Measurements from ENCODE around the gene BUB1B. TPM values are rescaled to one million over a fixed set of nuclear protein-coding genes. Genes with fewer than 3 reads are reported as not detected.

BUB1B gene
- total RNA-seq, 1 donor from 2014 or later = 1.7 TPM

DNA sequence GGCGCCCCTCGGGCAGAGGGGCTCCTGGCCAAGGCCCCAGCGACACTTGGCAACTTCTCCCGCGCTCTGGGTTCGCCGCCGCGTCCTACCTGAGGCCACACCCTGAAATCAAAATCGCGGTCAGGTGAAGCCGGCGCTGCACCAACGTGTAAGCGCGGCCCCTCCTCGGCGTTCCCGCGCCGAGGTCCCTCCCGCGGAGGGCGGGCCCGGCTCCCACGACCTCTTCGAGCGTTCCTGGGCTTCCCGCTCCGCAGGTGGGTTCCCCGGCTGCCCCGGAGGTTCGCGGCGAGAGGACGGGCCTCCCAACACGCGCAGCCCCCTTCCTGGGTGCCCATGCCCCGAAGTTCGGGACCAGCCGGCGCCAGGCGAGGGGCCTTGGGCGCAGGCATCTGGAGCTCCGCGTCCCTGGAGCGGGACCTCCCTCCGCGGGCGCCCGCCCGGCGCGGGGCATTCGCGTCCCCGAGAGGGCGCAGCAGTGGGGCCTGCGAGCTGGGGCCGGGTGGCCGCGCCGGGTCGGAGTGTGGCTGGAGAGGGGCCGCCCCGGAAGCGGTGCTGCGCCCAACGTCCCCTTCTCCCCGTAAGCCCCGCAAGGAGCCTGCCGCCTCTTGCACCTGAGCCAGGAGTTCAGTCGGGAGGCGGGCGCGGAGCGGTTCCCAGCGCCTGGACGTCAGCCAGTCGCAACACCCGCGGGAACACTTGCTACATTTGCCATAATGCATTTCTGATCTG is 91.7 kb downstream of the BUB1B start:
- no peak for DNase-seq (ENCODE audit: low spot score)

DNA sequence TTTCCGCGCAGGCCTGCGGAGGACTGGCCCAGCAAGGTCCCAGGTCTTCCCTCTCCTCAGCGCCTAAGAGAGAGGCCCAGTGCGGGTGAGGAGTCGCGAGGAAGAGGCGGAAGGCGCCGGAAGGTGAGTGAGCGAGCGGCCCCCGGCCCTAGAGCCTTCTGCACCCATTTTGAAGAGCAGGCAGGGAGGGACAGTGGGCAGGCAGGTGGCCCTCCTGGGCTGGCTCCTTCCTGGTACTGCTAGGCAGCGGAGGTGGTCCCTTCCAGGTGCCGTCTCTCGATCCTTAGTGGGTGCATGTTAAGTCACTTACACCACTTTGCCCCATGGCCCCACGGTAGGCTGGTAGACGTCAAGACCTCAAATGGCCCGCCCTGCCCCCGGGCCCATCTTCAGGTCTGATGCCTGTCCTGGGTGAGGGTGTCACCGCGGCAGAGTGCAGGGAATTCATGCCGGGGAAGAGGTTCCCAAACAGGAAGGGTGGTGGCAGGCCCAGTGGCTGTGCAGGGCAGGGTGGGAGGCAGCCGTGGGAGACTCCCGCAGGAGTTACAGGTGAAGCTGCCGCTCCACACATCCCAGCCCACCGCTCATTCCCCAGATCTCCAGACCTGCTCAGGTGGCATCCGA is 92.4 kb downstream of the BUB1B start:
- DNase-seq (ENCODE audit: low spot score) = no peak

DNA sequence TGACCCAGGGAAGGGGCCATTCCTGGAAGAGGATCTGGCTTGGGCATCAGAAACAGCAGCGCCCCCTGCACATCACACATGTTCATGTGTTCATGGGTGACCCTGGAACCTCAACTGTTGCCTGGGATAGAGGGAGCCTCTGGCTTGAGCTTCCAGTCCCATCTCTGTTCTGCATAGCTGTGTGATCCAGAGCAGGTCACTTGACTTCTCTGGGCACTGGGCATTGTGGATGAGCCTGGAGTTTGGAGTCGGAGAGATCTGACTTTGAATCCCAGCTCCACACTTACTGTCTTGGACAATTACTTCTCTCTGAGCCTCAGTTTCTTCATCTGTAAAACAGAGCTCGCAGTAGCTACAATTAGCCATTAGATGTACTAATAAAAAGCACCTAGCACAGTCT is 93.6 kb downstream of the BUB1B start:
- DNase-seq (ENCODE audit: low spot score) = no peak

DNA sequence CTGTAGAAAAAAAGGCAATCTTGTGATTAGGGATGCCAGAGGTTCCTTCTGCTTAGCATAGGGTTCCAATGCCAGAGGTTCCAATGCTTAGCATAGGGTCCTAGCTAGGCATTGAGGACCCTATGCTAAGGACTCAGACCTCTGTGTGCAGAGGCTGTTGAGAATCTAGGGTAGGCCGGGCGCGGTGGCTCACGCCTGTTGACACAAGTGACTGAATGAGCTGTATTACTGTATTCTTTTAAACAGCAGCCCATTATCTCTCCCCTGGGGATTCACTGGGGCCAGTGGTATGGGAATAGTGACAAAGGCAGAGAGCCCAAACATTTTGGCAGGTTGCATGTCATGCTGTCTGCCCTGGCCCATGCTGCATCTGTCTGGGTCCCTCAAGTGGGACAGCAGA is 94.2 kb downstream of the BUB1B start:
- no peak for DNase-seq (ENCODE audit: low spot score)

DNA sequence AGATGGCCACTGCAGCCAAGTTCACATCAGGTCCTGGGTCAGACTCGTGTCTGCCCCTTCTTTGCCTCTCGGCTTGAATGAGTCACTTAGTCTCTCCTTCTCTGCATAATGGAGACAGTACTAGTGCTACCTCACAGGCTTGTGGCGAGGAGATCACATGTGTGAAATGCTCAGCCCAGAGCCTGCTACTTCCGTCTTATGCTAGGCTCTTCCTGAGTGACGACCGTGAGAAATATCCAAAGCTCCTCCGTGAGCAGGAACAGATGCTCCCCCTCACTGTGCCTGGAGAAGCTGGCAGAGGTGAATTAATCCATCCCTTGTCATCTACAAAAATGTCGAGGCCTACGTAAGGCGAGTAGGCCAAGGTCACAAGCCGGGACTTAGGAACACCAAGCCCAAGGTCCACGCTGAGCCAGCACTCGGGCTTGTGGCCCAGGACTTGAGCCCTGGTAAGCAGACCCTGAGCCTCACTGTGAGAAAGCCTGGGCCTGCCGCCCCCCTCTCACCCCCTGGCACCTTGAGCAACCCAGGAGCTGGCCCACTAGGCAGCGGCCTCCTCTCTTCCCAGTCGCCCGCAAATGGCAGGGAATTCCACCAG is 95.9 kb downstream of the BUB1B start:
- no peak for DNase-seq (ENCODE audit: low spot score)

DNA sequence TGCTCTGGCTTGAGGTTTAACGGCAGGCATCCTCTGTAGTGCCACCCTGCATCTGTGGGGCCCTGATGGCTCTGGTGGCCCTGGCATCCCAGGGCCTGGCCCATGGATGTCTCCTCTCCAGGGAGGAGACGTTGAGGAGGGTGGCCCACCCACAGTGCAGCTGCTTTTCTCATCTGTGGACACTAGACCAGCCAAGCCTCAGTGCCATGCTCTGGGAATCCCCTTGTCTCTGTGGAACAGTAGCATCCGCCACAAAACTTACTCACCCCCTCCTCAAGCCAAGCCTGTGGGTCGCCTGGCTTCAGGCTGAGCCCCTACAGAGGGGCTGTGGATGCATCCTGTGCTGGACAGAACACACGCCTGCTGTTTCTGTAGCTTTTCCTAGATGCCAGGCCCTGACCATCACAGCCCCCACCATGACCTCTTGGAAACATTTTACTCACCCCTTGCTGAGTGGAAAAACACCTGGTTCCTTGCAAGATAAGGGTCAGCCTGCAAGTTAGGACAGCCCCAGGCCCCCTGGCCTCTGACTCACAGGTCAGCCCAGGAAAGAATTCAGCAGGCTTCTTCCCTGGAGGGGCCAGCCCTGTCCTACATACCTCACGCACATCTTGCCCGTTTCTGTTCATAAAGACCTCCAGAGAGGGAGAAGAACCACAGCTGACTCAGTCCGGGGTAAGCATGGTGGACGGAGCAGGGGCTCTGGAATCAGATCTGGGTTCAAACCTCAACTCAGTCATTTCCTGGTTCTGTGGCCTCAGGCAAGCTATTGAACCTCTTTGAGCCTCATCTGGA is 97.0 kb downstream of the BUB1B start:
- DNase-seq (ENCODE audit: low spot score) = no peak

DNA sequence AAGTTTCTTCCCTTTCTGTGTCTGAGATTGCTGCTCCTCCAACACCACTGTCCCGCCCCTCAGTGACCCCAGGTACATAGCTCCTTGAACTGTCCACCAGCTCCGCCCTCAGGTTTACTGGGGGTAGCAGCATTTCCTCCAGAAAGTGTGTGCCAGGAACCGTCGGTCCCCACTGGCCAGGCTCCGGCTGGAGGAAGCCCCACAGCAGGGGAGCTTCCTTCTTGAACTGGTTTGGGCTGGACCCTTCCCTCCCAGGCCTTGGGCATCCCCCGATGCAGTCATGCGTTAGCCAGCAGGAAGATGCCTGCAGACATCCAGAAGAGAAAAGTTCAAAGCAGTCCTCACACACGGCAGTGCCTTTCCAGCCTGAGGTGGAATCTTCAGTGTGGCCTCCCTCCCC is 97.7 kb downstream of the BUB1B start:
- DNase-seq (ENCODE audit: low spot score) = no peak

DNA sequence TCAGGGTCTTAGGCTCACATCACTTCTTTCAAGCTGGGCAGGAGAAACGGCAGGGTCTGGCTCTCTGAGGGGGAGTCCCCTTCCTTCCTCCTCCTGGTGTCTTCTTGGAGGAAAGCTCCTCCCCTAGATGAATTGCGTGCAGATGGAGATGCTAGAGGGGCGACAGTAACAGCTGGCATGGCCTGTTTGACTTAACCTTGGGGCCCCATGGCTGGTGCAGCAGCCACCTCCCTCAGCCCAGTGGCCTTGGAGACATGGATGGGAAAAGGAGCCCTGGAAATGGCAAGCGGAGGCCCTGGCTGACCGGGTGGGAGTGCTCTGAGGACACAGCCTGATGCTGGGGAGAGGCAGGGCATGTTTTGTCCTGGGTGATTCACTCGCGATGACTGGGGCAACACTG is 98.2 kb downstream of the BUB1B start:
- no peak for DNase-seq (ENCODE audit: low spot score)

DNA sequence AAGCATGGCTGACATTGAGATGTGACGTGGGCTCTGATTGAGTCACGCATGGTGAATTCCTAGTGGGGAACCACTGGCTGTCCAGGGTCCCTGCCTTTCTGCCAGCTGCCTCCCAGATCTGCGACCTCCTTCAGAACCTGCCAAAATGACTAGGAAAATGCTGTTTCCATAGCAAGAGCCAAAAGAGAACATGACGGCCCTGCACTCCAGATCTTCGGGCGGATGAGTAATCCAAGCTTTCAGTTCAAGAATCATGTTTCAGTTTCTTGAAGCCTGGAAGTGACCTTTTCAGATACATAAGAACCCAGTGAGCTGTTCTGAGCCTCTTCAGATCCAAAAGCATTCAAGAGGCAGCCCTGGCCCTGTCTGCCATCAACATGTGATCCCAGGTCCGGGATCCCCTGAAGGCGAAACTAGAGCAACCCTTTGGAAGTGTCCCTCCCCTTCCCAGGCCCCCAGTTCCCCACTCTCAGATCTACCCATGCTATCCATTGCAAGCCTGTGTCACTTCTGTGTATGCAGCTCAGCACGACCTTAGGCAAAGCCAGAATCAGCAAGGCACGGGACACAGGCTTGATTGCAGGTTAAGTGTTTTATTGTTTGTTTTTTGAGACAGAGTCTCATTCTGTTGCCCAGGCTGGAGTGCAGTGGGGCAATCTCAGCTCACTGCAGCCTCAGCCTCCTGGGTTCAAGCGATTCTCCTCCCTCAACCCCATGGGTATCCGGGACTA is 102.3 kb downstream of the BUB1B start:
- no peak for DNase-seq (ENCODE audit: low spot score)

DNA sequence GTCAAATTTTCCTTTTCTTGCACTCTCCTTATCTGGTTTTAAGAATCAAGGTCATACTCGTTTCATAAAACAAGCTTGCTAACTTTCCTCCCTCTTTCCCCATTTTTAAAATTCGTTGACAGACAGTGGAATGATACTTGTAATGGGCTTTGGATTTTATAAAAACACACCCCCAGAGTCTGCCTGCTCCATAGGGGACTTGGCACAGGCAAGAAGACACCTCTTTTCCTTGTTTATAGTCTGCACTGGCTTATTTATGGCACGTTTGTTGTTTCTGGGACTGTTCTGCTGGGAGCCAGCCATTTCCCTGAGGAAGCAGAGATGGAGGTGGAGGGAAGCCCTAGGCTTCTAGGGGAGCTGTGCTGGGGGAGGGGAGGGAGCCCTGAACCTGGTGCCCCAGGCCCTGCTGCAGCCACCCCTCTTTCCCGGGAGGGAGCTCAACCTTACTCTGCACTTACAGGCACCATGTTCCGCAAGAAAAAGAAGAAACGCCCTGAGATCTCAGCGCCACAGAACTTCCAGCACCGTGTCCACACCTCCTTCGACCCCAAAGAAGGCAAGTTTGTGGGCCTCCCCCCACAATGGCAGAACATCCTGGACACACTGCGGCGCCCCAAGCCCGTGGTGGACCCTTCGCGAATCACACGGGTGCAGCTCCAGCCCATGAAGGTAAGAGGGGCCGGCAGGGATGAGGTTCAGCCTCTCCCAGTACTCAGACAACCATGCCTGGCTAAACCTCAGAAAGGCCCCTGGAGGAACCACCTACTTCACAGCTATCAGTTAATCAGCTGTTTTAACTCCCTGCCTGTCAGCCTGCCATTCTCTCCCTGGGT is 103.7 kb downstream of the BUB1B start:
- DNase-seq (ENCODE audit: low spot score) = no peak

DNA sequence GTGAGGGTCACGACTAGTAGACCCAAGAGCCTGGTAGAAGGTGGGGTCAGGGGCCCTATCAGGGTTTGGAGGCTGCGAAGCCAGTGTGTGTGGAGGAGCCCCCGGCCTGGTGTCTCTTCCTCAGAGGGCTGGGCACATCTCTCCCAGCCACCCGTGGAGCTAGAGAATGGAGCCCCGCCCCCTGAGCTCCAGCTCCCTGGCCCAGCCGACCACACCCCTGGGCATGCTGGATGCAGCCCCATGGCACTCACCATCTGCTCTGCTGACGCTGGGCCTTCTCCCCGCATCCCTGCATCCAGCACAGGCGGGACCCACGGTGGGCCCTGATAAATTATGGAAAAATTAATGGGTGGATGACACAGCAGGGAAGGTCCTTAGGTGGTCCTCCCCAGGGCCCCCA is 104.5 kb downstream of the BUB1B start:
- DNase-seq (ENCODE audit: low spot score) = no peak

DNA sequence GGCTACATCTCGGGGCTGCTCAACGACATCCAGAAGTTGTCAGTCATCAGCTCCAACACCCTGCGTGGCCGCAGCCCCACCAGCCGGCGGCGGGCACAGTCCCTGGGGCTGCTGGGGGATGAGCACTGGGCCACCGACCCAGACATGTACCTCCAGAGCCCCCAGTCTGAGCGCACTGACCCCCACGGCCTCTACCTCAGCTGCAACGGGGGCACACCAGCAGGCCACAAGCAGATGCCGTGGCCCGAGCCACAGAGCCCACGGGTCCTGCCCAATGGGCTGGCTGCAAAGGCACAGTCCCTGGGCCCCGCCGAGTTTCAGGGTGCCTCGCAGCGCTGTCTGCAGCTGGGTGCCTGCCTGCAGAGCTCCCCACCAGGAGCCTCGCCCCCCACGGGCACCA is 105.0 kb downstream of the BUB1B start:
- DNase-seq (ENCODE audit: low spot score) = no peak

DNA sequence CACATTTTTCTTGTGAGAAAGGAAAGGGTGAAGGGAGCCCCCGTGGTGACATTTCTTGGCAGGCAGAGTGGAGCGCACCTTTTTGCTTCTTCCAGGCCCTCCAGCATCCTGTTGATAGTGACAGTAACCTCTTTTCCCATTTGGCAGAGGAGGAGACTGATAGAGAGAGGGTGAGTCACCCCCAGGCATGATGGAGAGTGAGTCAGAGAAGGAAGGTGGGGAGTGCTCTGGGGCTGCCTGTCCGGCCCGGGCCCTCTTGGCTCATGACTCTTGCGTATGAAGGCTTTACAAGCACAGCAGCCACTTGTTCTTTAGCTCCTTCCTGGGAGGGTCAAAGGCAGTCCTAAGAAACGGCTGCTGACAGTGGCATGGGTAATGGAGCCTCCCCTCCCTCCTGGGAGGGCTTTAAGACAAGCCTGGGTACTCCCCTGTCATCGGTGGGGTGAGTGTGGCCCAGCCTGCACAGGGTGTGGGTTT is 106.0 kb downstream of the BUB1B start:
- DNase-seq (ENCODE audit: low spot score) = peak; percentile 92

DNA sequence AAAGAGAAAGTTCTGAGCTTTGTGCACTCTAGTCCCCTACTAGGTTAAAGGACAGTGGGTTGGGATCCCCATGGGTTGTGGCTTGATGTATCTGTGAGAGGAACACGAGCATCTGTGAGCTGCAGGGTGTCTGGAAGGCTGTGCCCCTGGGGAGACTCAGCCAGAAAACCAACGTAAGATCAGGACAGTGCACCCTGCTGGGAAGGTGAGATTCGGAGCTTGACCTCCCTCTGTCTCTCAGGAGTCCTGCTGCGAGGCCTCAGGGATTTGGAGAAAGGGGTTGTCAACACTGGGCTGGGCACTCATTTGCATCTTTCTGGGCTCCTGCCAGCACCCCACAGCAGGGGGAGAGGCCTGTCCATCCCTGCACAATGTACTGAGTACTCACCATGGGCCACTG is 106.8 kb downstream of the BUB1B start:
- no peak for DNase-seq (ENCODE audit: low spot score)

DNA sequence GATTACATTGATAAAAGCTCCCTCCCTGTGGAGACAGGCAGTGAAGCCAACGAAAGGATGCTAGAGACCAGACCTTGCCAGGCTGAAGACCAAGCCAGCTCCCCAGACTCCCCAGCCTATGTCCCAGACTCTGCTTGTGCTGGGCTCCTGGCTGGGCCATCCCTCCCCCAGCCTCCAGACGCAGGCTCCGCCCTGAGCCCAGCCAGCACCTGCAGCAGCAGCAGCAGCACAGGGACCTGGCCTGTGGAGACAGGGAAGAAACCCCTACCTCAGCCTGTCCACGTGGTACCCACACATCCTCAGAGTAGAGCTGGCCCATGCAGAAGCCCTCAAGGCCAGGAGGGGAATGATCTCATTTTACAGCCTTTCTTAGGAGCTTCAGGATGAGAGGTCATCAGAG is 108.7 kb downstream of the BUB1B start:
- DNase-seq (ENCODE audit: low spot score) = no peak

DNA sequence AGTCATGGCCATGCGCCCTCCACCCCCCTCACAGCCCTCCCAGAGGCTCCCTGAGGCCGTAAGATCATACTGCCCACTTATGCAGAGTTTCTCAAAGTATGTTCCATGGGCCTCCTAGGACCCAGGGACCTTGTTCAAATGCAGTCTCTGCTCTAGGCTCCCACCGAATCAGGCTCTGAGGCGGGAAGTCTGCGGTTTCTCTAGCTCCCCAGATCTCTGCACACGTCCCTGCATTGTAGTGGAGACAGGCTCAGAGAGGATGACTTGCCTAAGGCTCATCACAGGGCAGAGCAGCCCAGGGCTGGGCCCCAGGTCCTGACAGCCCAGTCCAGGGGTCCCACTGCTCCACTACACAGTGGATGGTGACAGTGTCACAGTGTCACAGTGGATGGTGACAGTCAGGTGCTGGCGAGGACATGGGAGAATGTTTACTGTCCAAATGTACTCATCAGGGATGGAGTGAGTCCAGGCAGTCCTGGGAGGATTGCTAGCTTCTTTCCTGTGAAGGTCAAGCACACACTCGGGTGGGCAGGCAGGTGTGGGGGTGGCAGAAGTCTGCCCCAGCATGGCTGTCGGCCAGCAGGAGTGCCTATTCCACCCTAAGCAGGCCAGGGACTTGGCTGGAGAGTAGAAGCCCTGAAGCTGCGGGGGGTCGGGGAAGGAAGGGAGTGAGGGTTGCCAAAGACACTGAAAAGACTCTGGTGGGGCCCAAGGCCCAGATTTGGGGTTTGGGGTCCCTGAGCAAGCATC is 109.6 kb downstream of the BUB1B start:
- DNase-seq (ENCODE audit: low spot score) = no peak

Data from umbilical cord (tissue), 2 donors.